GM20000 (cell line): ENCODE results near the gene NOS1AP.

Source experiments
- DNase-seq: peaks from one replicate; pipeline ENCODE4 v3.0.0; 2012; ENCODE audit warnings: low spot score
- TF ChIP-seq, protein P1 (sequence below): IDR thresholded peaks from 2 replicates; pipeline ENCODE4 v1.5.1; 2012; ENCODE audit warnings: mild to moderate bottlenecking, control low read depth; ENCODE audit errors: extremely low read depth, missing control alignments

Gene NOS1AP

GRCh38 chr1:162366671-162367070, 297.2 kb downstream of the NOS1AP start:
- DNase-seq = no peak
- TF ChIP-seq, protein P1, sequence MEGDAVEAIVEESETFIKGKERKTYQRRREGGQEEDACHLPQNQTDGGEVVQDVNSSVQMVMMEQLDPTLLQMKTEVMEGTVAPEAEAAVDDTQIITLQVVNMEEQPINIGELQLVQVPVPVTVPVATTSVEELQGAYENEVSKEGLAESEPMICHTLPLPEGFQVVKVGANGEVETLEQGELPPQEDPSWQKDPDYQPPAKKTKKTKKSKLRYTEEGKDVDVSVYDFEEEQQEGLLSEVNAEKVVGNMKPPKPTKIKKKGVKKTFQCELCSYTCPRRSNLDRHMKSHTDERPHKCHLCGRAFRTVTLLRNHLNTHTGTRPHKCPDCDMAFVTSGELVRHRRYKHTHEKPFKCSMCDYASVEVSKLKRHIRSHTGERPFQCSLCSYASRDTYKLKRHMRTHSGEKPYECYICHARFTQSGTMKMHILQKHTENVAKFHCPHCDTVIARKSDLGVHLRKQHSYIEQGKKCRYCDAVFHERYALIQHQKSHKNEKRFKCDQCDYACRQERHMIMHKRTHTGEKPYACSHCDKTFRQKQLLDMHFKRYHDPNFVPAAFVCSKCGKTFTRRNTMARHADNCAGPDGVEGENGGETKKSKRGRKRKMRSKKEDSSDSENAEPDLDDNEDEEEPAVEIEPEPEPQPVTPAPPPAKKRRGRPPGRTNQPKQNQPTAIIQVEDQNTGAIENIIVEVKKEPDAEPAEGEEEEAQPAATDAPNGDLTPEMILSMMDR = no peak

GRCh38 chr1:162367073-162367472, 297.6 kb downstream of the NOS1AP start:
- DNase-seq = no peak
- TF ChIP-seq, protein P1 = no peak

DNA sequence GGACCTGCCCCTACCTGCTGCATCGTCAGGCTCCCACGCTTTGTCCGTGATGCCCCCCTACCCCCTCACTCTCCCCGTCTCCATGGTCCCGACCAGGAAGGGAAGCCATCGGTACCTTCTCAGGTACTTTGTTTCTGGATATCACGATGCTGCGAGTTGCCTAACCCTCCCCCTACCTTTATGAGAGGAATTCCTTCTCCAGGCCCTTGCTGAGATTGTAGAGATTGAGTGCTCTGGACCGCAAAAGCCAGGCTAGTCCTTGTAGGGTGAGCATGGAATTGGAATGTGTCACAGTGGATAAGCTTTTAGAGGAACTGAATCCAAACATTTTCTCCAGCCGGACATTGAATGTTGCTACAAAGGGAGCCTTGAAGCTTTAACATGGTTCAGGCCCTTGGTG, 298.3 kb downstream of the NOS1AP start:
- TF ChIP-seq, protein P1 = no peak
- no peak for DNase-seq

DNA sequence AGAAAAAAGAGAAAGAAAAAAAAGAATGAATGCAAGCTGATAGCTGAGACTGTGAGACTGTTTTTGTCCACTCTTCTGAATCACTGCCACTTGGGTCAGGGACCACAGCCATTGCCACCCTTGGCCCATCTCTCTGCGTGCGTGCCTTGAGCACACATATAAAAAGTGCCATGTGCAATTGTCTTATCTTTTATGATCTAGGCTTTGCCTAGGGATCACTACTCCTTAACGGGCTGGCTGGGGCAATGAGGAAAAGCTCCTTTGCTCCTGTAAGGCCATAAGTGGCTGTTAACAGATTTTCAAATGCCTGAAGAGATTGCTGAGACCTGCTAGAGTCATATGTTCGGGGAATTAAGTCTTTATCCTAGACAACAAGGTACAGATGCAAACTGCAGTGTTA, 299.0 kb downstream of the NOS1AP start:
- TF ChIP-seq, protein P1 = no peak
- DNase-seq = no peak

DNA sequence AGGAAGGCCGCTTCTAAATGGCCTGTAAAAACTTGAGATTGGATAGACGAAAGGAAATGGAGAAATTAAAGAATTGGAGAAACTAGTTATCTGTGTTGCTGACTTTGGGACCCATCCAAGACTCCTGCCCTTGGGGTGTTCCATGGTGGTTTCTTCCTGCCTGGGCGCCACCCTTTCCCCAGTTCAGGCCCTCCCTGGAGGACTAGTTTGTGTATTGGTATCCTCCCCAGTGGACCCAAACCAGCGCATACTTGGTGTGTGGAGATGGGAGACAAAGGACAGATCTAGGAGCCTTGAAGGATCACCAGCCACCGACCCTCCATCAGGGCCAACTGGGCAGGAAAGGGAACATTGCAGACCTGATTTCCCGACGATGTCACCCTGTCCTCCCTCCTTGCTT, 300.1 kb downstream of the NOS1AP start:
- DNase-seq = no peak
- TF ChIP-seq, protein P1 = no peak

- no peak for DNase-seq
- TF ChIP-seq, protein P1 = no peak
Observed at GRCh38 chr1:162370161-162370560, 300.7 kb downstream of the NOS1AP start.

DNA sequence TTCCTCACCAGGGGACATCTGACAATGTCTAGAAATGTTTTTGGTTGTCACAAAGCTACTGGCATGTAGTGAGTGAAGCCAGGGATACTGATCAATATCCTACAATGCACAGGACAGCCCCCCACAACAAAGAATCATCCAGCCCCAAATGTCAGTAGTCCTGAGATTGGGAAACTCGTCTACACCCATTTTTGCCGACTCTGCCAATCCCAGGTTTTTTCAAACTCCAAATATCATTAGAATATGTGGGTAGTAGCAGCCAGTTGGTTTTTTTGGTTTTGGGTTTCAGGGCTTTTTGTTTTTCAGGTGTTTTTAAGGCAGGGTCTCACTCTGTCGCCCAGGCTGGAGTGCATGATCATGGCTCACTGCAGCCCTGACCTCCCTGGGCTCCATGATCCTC, 301.2 kb downstream of the NOS1AP start:
- no peak for DNase-seq
- TF ChIP-seq, protein P1 = no peak
